Measurements from ENCODE around the gene DPP10. TPM values are rescaled to one million over a fixed set of nuclear protein-coding genes. Genes with fewer than 3 reads are reported as not detected.

Gene DPP10
- total RNA-seq, 1 donor from 2014 or later = 1.1 TPM

DNA sequence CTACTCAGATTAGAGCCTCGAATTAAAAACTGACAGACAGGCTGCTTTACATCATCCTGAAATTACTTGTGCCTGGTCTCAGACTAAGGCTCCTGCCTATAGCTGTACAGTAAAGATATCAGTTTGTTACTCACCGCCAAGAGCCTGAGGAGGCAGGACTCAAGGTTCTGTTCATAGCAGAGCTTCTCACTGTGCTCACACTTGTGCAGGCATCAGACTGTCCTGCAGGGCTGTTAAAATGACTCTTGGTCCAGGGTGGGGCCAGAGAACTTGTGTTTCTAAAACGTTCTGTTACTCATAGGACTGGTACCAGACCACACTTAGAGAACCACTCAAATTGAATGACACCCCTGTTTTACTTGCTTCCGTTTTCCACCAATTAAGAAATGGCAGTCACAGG lies 310.0 kb downstream of the DPP10 start:
- Histone ChIP-seq H3K9ac (ENCODE audit: low read length) (no peak overlapping the region), H3K9me3 (ENCODE audit: insufficient read depth, low read depth, low read length) (no peaks in the 10 kb centered on the region), H3K4me2 (ENCODE audit: low read length) (no peak overlapping the region), H3K27ac (ENCODE audit: low read depth, low read length) (no peak overlapping the region), H3K27me3 (ENCODE audit: insufficient read depth, low read length) (no peaks in the 10 kb centered on the region), H2AFZ (ENCODE audit: low read depth, low read length) (no peak overlapping the region), H3K79me2 (ENCODE audit: insufficient read depth, low read length) (no peaks in the 10 kb centered on the region), H3K36me3 (ENCODE audit: insufficient read depth, low read length) (no peaks in the 10 kb centered on the region), H4K20me1 (ENCODE audit: insufficient read depth, low read length) (no peaks in the 10 kb centered on the region), H3K4me1 (ENCODE audit: insufficient read depth, low read length) (no peaks in the 10 kb centered on the region), H3K4me3 (ENCODE audit: insufficient read depth, low read depth, low read length) (no peak overlapping the region)
- Mint-ChIP-seq H3K27ac (ENCODE audit: unreplicated experiment) (no peak overlapping the region), H3K36me3 (ENCODE audit: low read depth, unreplicated experiment) (no peaks in the 10 kb centered on the region), H3K27me3 (ENCODE audit: low read depth, unreplicated experiment) (no peaks in the 10 kb centered on the region), H3K4me1 (ENCODE audit: low read depth, unreplicated experiment) (no peaks in the 10 kb centered on the region), H3K4me3 (ENCODE audit: unreplicated experiment) (no peak overlapping the region), H3K9me3 (ENCODE audit: unreplicated experiment) (no peaks in the 10 kb centered on the region)
- no peak for FAIRE-seq
- no peak for DNase-seq (ENCODE audit: low read depth)
- TF ChIP-seq, protein P1, sequence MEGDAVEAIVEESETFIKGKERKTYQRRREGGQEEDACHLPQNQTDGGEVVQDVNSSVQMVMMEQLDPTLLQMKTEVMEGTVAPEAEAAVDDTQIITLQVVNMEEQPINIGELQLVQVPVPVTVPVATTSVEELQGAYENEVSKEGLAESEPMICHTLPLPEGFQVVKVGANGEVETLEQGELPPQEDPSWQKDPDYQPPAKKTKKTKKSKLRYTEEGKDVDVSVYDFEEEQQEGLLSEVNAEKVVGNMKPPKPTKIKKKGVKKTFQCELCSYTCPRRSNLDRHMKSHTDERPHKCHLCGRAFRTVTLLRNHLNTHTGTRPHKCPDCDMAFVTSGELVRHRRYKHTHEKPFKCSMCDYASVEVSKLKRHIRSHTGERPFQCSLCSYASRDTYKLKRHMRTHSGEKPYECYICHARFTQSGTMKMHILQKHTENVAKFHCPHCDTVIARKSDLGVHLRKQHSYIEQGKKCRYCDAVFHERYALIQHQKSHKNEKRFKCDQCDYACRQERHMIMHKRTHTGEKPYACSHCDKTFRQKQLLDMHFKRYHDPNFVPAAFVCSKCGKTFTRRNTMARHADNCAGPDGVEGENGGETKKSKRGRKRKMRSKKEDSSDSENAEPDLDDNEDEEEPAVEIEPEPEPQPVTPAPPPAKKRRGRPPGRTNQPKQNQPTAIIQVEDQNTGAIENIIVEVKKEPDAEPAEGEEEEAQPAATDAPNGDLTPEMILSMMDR (IDR thresholded peaks at IDR 0.05; ENCODE audit: insufficient read depth, low read depth, low read length) = no peak
- TF ChIP-seq EZH2 (IDR thresholded peaks at IDR 0.05; ENCODE audit: insufficient read depth, low read length) = no peak

DNA sequence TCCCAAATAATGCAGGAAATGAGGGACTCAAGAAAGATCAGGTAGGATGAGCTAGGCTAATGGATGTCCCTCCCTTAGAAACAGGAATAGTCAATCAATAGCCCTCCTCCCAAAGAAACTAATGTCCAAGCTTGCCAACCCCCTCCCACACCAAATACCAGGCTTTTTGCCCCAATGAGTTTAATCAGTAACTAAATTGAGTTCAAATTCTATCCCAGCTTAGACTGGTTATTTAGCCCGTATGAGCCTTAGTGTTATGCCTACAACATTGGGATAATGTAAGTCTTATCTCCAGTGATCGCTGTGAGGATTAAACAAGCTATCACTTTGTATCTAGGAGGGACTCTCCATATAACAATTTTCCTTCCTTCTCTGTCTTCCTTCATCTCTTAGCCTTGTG lies 310.7 kb downstream of the DPP10 start:
- Histone ChIP-seq H4K20me1 (ENCODE audit: insufficient read depth, low read length) (no peaks in the 10 kb centered on the region), H3K27ac (ENCODE audit: low read depth, low read length) (no peak overlapping the region), H3K27me3 (ENCODE audit: insufficient read depth, low read length) (no peaks in the 10 kb centered on the region), H3K9me3 (ENCODE audit: insufficient read depth, low read depth, low read length) (no peaks in the 10 kb centered on the region), H3K79me2 (ENCODE audit: insufficient read depth, low read length) (no peaks in the 10 kb centered on the region), H2AFZ (ENCODE audit: low read depth, low read length) (no peak overlapping the region), H3K4me2 (ENCODE audit: low read length) (no peak overlapping the region), H3K4me1 (ENCODE audit: insufficient read depth, low read length) (no peaks in the 10 kb centered on the region), H3K4me3 (ENCODE audit: insufficient read depth, low read depth, low read length) (no peak overlapping the region), H3K36me3 (ENCODE audit: insufficient read depth, low read length) (no peaks in the 10 kb centered on the region), H3K9ac (ENCODE audit: low read length) (no peak overlapping the region)
- Mint-ChIP-seq H3K4me1 (ENCODE audit: low read depth, unreplicated experiment) (no peaks in the 10 kb centered on the region), H3K36me3 (ENCODE audit: low read depth, unreplicated experiment) (no peaks in the 10 kb centered on the region), H3K9me3 (ENCODE audit: unreplicated experiment) (no peaks in the 10 kb centered on the region), H3K27me3 (ENCODE audit: low read depth, unreplicated experiment) (peaks cover 6% of the 10 kb centered on the region), H3K4me3 (ENCODE audit: unreplicated experiment) (no peak overlapping the region), H3K27ac (ENCODE audit: unreplicated experiment) (no peak overlapping the region)
- FAIRE-seq = no peak
- TF ChIP-seq, protein P1 (IDR thresholded peaks at IDR 0.05; ENCODE audit: insufficient read depth, low read depth, low read length) = no peak
- no peak for TF ChIP-seq EZH2 (IDR thresholded peaks at IDR 0.05; ENCODE audit: insufficient read depth, low read length)
- DNase-seq (ENCODE audit: low read depth) = no peak

DNA sequence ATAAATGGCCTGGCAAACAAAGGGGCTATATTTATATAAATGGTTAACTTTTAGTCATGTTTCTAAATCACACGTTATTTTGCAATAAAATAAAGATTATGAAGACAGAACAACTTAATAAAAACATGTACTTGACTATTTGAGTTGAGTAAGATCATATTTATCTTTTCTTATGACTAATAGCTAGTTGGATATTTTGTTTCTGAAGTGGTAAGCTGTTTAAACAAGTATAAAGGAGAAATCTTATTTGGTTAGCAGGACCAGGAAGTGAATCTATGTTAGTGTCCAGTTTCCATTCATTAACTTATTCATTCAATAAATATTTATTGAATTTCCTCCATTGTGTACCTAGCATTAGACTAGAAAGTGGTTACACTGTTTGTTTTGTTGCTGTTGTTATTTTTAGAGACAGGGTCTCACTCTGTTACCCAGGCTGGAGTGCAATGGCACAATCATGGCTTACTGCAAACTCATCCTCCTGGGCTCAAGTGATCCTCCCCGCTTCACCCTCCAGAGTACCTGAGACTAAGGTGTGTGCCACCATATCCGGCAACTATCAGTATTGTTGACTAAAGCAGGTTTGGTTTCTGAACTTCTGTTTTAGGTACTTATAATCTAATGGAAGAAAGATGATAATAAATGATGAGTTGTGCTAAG lies 312.6 kb downstream of the DPP10 start:
- peaks cover 1% of the 10 kb centered on the region for H3K9me3 ChIP-seq (ENCODE audit: insufficient read depth, low read depth, low read length)
- peaks cover 8% of the 10 kb centered on the region for H3K27me3 Mint-ChIP-seq (ENCODE audit: low read depth, unreplicated experiment)
- no peaks in the 10 kb centered on the region for H3K9me3 Mint-ChIP-seq (ENCODE audit: unreplicated experiment)
- H3K4me3 Mint-ChIP-seq (ENCODE audit: unreplicated experiment) = no peak overlapping the region
- no peak overlapping the region for H3K9ac ChIP-seq (ENCODE audit: low read length)
- TF ChIP-seq, protein P1 (IDR thresholded peaks at IDR 0.05; ENCODE audit: insufficient read depth, low read depth, low read length) = no peak
- no peak for TF ChIP-seq EZH2 (IDR thresholded peaks at IDR 0.05; ENCODE audit: insufficient read depth, low read length)
- no peaks in the 10 kb centered on the region for H4K20me1 ChIP-seq (ENCODE audit: insufficient read depth, low read length)
- H3K4me2 ChIP-seq (ENCODE audit: low read length) = no peak overlapping the region
- H3K4me1 ChIP-seq (ENCODE audit: insufficient read depth, low read length) = no peaks in the 10 kb centered on the region
- H3K27ac Mint-ChIP-seq (ENCODE audit: unreplicated experiment) = no peak overlapping the region
- no peak for FAIRE-seq
- no peak overlapping the region for H3K4me3 ChIP-seq (ENCODE audit: insufficient read depth, low read depth, low read length)
- H3K4me1 Mint-ChIP-seq (ENCODE audit: low read depth, unreplicated experiment) = no peaks in the 10 kb centered on the region
- no peaks in the 10 kb centered on the region for H3K36me3 ChIP-seq (ENCODE audit: insufficient read depth, low read length)
- no peak overlapping the region for H2AFZ ChIP-seq (ENCODE audit: low read depth, low read length)
- DNase-seq (ENCODE audit: low read depth) = no peak
- H3K79me2 ChIP-seq (ENCODE audit: insufficient read depth, low read length) = no peaks in the 10 kb centered on the region
- no peaks in the 10 kb centered on the region for H3K36me3 Mint-ChIP-seq (ENCODE audit: low read depth, unreplicated experiment)
- H3K27me3 ChIP-seq (ENCODE audit: insufficient read depth, low read length) = no peaks in the 10 kb centered on the region
- H3K27ac ChIP-seq (ENCODE audit: low read depth, low read length) = no peak overlapping the region
